ENCODE measurements around the gene MERTK. TPM values are rescaled to one million over a fixed set of nuclear protein-coding genes. Genes with fewer than 3 reads are reported as not detected.
"Not testable (repeated sequence)": the region's sequence is repeated elsewhere in the genome, so short reads cannot be mapped to it uniquely, and the experiment has no call there.

MERTK gene
- polyA plus RNA-seq, 3 donors: 21.2 to 24.5 (median 21.9) TPM

DNA sequence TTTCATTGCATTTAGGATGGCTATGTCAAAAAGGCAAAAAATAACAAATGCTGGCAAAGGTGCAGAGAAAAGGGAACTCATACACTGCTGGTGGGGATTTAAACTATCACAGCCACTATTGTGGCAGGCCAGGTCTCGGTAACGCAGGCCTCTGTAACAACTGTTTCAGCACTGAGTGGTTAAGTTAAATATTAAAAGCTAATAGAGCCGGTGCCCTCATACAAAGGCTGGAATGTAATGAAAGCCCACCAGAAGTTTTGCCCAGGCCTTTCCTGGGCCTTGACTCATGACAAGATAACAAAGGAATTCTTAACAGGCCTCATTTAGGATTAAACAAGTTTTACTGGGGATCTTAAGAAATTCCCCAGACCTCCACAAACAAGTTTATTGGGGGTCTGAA is 10.7 kb downstream of the MERTK start:
- no peak for DNase-seq (ENCODE audit: low read depth in 3 of 3, low spot score in 2 of 3)

DNA sequence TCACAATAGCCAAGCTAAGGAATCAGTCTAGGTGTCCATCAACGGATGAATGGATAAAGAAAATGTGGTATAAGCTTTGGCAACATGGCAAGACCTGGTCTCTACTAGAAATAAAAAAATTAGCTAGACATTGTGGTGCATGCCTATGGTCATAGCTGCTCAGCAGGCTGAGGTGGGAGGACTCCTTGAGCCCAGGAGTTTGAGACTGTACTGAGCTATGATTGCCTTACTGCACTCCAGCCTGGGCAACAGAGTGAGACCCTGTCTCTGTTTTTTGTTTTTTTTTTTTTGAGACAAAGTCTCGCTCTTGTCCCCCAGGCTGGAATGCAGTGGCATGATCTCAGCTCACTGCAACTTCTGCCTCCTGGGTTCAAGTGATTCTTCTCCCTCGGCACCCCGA is 11.6 kb downstream of the MERTK start:
- DNase-seq (ENCODE audit: low read depth in 3 of 3, low spot score in 2 of 3): not testable (repeated sequence)

DNA sequence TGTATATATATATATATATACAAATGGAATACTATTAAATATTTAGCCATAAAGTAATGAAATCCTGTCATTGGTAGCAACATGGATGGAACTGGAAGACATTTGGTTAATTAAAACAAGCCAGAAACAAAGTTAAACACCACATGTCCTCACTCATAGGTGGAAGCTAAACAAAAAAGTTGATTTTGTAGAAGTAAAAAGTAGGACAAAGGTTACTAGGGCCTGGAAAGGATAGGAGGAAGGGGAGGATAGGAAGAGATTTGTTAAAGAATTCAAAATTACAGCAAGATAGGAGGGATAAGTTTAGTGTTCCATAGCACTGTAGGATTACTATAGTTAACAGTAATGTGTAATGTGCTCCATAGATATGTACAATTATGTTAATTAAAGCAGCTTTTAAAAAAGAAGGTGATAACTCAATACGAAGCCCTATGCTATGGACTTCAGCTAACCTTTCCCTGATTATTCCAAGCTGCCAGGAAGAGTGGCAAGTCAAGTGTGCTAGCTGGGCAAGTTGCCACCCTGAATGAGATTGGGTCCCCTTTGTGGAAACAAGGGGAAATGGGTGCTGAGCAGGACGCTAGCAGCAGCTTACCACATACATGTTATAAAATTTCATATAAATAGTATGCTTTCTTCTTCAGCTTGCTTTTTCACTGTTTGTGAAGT is 12.3 kb downstream of the MERTK start:
- no peak for DNase-seq (ENCODE audit: low read depth in 3 of 3, low spot score in 2 of 3)

DNA sequence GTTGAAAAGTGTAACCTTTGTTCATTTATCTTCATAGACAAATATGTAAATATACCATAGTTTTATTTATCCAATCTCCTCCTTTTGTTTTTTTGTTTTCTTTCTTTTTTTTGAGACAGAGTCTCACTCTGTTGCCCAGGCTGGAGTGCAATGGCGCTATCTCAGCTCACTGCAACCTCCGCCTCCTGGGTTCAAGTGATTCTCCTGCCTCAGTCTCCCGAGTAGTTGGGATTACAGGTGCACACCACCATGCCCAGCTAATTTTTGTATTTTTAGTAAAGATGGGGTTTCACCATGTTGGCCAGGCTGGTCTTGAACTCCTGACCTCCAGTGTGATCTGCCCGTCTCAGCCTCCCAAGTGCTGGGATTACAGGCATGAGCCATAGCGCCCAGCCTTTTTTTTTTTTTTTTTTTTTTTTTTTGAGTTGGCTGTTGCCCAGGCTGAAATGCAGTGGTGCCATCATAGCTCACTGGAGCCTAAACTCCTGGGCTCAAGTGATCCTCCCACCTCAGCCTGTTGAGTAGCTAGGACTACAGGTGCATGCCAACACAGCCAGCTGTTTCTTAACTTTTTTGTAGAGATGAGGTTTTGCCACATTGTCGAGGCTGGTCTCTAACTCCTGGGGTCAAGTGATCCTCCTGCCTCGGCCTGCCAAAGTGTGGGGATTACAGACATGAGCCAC is 13.0 kb downstream of the MERTK start:
- not testable (repeated sequence) for DNase-seq (ENCODE audit: low read depth in 3 of 3, low spot score in 2 of 3)

DNA sequence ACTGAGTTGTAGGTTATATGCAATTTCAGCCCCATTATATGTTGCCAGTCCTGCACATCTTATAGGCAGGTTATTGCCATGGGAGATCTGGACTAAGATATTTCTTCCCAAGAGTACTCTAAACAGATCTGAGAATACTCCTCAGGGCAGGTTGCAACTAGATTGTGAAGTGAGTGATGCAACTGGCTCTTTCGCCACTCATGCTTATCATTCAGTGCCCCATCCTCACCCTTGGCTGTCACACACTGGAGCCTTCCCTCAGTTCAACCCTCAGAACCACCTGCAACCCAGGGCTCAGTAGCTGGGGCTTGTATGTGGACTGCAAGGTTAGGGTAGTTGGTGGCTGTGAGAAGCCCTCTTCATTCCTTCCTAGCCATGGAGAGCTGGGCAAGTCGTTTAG is 14.1 kb downstream of the MERTK start:
- no peak for DNase-seq (ENCODE audit: low read depth in 3 of 3, low spot score in 2 of 3)

DNA sequence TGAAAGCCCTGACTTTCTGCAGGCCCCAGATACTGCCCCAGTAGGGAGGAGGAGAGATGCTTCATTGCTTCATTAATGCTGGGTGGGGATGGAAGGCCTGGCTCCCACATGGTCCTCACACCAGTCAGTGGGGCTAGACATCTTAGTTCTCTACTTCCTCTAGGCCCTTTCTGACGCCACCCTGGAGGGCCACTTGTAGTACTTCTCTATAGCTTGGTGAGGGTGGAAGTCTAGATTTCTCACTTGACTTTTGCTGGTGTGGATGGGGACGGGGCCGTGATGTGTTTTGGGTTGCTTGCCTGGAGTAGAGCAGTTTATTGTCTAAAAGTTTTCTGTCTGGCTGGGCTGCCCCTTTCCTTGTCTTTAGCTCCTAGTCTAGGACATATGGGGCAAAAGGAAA is 18.7 kb downstream of the MERTK start:
- no peak for DNase-seq (ENCODE audit: low read depth in 3 of 3, low spot score in 2 of 3)

DNA sequence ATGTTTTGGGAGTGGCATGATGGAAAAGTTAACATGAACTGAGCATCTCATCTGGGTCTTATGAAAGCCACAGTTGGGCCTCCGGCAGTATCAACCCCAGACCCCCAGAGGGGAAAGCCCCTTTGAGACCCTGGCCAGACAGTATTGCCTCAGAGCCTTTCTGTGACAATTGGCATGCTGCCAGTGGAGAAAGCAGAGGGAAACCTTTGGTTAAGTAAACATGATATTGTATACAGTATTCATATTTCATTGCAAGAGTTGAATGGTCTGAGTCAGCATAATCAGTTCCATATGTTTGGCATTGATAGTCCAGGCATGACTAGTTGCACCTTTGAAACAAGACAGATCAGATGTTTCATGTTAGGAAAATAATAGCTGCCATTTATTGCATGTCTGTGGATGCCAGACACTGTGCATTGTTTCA is 20.0 kb downstream of the MERTK start:
- DNase-seq (ENCODE audit: low read depth in 3 of 3, low spot score in 2 of 3): no peak

DNA sequence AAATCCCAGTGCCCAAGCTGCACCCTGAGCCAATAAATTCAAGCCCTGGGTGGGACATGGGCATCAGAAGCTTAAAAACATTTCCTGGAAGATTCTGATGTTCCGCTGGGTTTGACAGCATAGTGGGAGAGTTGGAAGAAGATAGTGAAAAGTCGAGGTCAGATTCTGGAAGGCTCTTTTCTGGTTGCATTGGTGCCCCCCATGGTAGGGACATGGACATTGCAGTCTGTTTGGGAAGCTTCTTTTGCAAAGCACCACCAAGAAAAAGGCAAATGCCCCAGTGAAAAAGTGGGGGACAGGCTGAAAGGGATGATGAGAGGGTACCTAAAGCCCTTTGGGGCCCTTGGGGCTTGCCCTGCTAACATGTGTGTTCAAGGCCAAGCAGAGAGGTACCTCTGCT is 21.0 kb downstream of the MERTK start:
- no peak for DNase-seq (ENCODE audit: low read depth in 3 of 3, low spot score in 2 of 3)

DNA sequence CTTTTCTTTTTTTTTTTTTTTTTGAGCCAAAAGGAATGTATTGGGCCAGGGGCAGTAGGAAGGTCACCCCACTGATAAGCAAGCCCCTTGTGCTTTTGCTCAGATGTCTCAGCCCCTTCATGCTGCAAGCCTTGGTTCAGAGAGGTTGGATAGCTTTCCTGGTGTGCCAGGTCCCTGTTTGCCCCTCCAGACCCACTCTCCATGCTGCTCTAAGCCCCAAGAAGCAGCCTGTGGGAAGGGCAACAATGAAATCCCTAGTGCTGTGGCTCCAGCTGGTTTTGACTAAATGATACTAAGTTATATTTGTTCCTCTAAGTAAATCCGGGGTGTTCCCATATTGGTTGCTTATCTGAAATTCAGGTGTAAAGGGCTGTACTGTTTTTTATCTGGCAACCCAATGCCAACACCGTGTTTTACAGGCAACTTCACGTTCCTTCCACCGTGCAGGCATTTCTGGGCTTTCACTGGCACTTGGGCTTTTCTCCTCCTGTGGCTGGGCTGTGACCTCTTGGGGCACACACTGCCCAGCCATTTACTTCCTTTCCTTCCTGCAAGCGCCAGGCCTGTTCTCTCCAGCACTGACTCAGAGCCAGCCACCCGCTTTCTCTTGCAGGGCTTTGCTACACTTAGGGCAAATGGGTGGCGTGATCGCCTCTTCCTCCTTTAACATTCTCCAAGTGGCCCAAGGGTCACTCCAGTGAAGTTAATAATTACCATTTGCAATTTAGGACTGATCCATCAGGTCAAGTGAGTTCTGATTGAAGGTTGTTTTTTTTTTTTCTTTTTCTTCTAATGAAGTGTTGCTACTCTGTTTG is 21.6 kb downstream of the MERTK start:
- DNase-seq (ENCODE audit: low read depth in 3 of 3, low spot score in 2 of 3): no peak

DNA sequence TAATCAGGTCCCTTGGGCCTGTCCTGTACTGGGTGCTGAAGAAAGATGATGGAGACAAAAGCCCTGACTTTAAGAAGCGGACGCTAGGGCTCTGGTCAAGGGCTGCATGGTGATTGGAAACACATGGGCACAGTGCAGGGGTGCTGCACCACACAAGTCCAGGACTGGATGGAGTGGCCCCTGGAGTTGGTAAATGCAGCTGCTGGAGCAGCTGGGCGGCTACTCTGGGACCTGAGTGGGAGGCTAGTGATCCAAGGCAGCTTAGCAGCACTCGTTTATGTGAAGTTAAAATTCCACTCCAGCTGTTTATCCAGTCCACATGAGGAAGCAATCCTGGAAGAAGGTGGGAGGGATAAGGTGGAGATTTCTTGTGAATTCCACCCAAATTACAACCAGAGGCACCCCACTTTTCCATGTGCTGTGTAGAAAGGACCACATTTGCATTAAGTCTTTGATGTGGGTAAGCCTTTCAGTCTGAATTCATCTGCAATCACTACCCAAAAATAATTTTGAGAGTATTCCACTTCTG is 24.9 kb downstream of the MERTK start:
- DNase-seq (ENCODE audit: low read depth in 3 of 3, low spot score in 2 of 3): no peak

DNA sequence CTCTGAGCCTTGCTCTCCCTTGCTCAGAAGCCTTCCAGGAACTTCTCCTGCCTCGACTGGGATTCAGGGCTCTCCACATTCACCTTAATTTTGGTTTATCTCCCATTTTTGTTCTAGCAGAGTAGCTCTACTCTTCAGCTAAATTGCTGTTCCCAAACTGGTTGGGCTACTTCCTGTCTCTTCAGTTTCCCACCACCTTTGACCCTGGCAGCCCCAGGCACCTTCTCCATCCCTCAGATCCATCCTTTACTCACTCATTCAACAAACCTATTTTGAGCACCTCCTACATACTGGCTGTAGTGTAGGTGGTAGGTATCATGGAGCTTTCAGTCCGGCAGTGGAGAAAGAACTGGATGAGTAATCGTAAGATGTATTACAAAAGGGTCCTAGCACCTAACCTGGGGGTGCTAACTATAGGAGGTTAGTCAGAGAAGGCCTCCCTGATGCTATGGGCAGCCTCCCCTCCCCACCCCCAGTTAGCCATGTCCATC is 26.3 kb downstream of the MERTK start:
- DNase-seq (ENCODE audit: low read depth in 3 of 3, low spot score in 2 of 3): no peak

DNA sequence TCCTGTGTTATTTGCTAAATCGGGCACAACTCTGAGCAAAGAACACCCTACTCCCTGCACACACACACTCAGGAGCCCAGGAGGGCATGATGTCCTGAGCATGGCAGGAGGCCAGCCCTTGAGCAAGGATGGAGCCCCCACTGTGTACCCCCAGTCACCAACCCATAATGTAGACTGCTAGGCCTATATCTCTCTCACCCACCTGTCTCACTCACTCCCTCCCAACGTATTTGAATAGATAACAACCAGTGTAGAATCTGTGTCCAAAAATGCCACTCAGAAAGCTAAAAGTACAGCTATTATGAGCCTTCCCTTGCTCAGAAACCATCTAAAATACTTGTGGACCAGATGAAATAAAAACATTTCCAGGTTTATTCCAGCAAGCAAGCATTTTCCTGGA is 29.3 kb downstream of the MERTK start:
- no peak for DNase-seq (ENCODE audit: low read depth in 3 of 3, low spot score in 2 of 3)

DNA sequence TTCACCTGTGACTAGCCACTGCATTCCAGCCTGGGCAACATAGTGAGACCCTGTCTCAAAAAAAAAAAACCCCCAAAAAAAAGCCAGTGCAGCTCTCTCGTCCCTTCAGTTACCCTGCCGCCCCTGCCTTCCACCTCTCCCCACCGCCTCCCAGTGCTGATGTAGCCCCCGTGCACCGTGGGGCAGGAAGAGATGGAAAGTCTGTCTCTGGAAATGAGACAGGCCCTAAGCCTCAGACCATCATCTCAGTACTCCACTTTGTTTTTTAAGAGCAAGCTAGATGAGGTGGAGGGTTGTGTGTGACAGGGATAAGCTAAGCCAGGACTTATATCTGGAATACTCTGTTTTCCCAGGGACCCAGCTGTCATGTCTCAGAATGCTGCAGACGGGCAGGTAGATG is 32.0 kb downstream of the MERTK start:
- DNase-seq (ENCODE audit: low read depth in 3 of 3, low spot score in 2 of 3): no peak

DNA sequence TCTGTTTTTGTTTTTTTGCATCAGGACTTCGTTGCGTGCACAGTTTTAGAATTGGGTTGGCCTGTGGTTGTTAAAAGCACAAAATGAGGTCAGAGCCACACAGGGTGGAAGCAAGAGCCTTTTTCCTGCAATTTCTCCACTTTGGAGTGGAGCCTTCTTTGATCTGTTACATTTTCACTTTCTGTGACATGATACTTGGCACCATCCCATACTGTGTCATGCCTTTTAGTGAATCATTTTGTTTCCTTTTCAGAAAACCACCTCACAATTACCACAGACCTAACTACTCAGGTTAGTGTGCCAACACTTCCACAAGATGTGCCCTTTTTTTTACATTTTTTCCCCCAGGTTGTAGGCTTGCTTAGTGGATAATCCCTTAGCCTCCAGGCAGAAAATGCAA is 32.5 kb downstream of the MERTK start:
- DNase-seq (ENCODE audit: low read depth in 3 of 3, low spot score in 2 of 3): no peak

DNA sequence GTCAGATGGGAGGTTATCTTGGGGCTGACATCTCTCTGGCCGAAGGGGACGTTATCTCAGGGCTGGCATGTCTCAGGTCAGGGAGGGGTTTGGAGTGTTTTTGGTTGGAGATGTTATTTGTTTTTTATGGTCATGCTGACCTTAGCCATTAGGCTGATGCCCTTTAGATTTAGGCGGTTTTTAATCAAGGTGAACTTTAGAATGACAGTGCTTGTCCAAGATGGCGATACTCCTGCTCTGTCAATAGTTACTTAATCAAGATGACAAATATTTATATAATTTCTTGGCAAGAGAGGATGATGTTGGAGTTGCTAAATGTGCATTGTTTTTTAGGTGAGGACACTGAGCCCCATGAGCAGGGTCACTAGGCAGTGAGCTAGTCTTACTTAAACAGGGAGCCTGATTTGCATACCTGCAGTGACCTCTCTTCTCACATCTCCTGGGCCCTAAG is 34.5 kb downstream of the MERTK start:
- DNase-seq (ENCODE audit: low read depth in 3 of 3, low spot score in 2 of 3): no peak

DNA sequence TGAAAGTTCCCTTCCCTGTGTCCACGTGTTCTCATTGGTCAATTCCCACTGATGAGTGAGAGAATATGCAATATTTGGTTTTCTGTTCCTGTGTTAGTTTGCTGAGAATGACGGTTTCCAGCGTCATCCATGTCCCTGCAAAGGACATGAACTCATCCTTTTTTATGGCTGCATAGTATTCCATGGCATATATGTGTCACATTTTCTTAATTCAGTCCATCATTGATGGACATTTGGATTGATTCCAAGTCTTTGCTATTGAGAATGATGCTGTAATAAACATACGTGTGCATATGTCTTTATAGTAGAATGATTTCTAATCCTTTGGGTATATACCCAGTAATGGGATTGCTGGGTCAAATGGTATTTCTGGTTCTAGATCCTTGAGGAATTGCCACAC is 35.5 kb downstream of the MERTK start:
- not testable (repeated sequence) for DNase-seq (ENCODE audit: low read depth in 3 of 3, low spot score in 2 of 3)

DNA sequence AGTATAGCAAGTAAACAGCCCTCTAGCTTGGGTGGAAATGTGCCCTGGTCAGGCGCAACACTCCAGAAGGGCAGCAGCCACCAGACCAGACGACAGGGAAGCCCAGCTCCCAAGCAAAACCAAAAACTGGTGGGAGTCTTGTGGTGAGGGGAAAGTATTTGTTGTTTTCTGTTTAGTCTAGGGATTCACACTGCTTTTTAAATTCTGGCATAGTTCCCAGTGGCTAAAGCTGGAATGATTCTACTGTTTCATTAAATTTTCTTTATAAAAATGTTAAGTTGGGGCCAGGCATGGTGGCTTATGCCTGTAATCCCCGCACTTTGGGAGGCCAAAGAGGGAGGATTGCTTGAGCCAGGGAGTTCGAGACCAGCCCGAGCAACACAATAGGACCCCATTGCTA is 38.5 kb downstream of the MERTK start:
- no peak for DNase-seq (ENCODE audit: low read depth in 3 of 3, low spot score in 2 of 3)

DNA sequence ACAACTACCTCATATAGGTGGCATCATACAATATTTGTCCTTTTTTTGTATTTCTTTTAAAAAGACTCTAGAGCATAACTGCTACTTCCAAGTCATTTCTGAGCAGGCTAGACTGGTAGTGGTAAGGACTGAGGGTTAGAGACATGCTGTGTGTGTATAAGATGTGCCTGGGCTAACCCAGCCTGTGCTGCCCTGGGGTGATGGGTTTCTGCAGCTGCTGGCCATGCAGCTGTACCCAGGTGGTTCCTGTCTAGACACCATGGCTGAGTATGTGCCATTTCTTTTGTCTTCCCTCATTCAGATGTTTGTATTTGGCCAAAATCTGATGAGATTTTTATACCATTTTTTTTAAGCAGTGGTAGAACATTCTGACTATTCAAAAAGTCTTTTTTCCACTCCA is 40.0 kb downstream of the MERTK start:
- DNase-seq (ENCODE audit: low read depth in 3 of 3, low spot score in 2 of 3): no peak

DNA sequence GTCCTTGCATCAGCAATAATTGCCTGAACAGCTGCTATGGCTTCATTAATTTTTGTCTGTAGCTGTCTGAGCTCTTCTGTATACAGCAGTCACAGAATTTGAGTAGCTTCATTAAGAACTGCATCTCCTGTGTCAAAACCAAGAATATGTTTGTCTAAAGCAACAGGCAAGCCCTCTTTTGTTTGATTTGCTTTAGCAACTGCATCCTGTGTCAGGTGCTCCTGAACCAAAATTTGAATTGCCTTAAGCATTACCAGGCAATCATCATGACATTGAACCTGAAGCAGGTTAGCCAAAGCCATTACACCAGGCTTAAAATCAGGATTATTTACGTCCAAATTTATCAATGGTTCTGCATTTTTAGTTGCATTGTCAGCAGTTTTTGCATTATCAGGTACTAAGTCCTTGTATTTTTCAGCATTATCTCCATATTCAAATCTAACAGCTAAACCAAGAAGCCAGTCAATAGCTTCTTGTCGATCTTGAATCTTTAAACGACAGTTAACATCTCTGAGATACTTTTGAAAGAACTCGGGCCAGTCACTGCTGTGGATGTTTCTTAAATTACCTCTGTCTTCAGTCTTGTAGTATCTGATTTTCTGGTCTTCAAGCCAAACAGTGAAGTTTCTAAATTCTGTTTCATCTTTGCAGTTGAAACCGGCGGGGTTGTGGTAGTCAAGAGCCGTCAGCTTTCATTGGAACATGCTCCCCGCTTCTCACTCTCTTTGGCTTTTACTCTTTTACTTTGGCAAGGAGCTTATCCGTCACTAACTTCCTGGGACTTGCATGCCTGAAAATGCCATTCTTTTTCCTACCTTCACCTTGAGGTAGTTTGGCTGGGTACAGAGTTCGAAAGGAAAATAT is 42.2 kb downstream of the MERTK start:
- no peak for DNase-seq (ENCODE audit: low read depth in 3 of 3, low spot score in 2 of 3)

DNA sequence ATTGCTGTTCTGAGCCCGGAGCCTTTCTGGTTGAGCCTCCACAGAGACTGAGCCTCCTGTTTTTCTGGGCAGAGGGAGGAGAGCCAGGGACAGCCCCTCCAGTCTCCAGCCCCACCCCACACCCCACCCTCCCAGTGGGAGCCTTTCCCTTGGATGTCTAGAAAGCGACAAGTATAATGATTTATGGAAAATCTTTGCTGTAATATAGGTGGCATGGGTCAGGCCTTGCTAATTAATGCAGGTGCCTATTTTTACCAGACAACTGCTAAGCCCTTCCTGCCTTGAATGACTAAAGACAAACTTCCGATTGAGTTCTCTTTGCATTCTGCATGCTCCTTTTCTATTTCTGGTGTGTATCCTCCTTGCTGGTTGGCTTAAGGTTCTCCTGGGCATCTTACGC is 43.1 kb downstream of the MERTK start:
- no peak for DNase-seq (ENCODE audit: low read depth in 3 of 3, low spot score in 2 of 3)
